G401 (cell line): ENCODE results near the gene IRF1. TPM values are rescaled to one million over a fixed set of nuclear protein-coding genes. Genes with fewer than 3 reads are reported as not detected.

Source experiments
- DNase-seq: peaks from one replicate; pipeline ENCODE4 v3.0.0-alpha.2; 2015; ENCODE audit warnings: low spot score
- in situ Hi-C: cut with HindIII; loops from 2 replicates; pipeline ENCODE4 v1.10.0; 2016; ENCODE audit warnings: low sequenced_read_pairs, mixed read lengths
- total RNA-seq: library from RNA; depleted of rRNA; stranded (reverse); fragments of >200 nt; shearing (Covaris generic); gene quantifications from 2 replicates; pipeline ENCODE4 v1.2.3, GENCODE V29; 2014

Gene IRF1
- total RNA-seq, 1 experiment from 2014 or later: 9.2 TPM

DNA sequence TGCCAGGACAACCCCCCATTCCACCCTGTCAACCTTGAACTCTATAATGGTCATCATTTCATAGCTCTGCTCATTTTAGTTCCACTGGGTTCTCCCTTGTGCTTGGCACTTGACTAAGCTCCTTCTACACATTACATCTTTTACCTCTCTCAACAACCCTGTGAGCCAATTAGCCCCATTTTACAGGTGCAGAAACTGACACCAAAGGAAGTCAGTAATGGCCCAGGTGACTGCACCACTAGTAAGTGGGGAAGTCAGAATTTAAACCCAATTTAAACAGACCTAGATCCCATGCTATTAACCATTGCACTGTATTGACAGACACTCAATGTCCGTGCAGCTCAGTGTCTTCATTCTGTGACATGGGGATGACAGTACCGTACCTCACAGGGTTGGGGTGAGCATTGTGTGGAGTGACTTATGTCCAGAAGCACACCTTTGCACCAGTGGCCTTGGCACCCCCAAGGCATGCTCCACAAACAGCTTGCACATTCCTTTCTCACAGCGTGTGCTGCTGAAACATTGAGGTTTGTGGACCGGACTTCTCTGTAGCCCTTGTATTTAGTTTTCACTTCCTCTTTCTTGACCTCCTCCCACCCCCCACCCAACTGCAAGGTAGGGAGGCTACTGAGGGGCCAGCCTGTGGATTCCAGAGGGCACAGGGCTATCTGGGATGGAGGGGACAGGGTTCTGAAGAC is 23.1 kb downstream of the IRF1 start:
- DNase-seq: no peak
- in situ Hi-C loops: no loop called here

DNA sequence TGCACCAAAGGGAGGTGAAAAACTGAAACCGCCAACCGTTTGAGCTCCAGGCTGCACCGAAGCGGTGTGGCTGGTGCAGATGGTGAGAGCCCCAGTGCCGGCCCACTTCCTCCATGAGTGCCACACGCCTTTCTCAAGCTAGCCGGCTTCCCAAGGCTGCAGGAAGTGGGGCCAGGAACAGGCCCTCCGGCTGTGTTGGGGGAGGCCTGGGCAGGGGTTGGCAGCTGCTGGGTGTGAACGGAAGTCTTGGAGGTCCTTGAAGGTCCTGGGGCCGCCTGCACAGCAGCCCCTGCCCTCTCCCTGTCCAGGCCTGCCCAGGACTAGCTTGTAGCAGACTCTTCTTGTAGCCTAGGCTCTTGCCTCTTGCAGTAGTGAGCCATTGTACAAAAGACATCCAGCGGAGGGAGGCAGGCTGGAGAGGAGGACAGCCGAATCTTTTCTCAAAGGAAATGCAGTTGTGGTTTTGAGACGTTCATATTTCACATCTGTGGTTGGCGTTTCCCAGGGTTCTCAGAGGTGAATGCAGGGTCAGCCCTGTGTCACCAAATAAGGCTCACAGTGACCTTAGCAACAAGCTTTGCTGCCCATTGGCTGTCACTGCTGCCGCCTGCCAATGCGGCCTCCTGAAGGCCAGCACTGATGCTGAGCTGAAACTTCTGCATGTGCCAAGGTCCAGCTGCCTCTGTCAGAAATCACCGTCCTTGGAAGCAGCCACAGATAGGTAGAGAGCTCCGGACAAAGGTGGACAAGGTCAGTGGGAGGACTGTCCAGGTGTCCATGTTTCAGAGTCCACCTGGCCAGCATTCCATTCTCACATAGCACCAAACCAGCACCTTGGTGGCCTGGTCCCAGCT is 23.9 kb downstream of the IRF1 start:
- in situ Hi-C loops: no loop called here

DNA sequence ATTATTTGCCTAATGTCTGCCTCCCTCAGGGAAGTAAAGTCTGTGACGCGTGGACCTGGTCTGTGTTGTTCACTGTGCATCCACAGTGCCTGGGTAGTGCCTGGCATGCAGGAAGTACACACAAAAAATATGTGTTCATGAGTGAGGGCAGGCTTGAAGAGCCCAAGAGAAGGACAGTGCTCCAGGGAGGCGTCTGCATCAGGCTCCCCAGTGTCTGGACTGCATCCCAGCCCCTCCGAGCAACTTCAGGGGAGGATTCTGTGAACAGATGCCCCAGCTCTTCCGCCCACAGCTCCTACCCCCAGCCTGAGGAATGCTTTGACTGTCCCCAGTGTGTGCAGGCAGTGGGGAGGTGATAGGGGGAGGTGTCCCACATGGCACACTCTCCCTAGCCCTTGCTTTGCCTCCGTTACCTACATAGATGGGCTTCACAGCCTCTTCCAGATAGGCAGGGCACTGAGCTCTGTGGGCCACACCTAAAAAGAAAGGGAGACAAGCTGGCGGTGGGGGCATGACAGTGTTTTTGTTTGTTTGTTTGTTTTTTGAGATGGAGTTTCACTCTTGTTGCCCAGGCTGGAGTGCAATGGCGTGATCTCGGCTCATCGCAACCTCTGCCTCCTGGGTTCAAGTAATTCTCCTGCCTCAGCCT is 25.4 kb downstream of the IRF1 start:
- in situ Hi-C loops: no loop called here
- DNase-seq: no peak

More for the DNA sequence above, 23.9 kb downstream of the IRF1 start:
- DNase-seq: no peak

DNA sequence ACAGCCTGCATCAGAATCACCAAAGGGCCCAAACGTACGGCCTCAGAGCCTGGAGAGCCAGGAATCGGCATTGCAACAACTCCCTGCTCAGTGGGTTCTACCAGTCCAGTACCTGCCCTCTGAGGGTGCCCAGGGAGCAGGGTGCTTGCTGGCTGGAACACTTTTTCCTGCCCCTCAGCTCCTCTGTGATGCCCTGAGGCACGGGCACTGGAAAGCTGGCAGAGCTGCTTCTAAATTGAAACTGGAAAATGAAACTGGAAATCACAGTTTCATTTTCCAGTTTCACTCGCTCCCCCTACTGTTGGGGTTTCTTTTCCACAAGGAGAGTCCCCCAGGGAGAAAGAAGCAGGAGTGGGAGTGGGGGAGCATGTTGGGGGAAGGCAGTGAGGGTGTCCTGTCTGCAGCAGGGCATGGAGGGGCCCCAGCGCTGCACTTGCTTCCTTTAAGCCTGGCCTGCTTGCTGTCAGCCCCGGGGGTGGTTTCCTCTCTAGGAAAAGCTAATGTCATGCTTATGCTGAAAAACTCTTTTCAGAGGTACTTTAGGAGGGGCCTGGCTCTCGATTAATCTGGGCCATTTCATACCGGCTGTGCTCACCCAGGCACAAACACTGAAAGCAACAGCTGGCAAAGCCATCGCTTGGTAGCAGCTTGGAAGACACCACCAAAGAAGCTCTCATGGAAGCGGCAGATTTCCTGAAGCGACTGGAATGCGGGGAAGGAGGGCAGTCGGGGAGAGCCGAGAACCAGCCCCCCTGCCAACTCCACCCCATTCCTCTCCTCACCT is 26.2 kb downstream of the IRF1 start:
- no peak for DNase-seq
- in situ Hi-C loops: no loop called here

DNA sequence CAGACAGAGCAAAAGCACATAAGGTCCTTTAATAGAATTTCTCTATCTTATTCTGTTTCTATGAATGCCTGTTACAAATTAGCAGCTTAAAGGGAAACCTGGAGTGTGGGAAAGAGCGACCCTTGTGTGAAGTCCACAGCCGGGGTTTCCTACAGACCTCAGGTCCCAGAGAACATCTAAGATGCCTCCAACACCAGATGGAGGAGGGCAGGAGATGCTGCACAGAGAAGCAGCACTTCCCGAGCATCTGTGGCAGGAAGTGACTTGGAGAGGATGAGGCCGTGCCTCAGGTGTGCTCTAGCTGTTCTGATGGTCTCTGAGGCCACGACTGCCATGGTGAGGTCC is 26.8 kb downstream of the IRF1 start:
- in situ Hi-C loops: no loop called here
- no peak for DNase-seq

DNA sequence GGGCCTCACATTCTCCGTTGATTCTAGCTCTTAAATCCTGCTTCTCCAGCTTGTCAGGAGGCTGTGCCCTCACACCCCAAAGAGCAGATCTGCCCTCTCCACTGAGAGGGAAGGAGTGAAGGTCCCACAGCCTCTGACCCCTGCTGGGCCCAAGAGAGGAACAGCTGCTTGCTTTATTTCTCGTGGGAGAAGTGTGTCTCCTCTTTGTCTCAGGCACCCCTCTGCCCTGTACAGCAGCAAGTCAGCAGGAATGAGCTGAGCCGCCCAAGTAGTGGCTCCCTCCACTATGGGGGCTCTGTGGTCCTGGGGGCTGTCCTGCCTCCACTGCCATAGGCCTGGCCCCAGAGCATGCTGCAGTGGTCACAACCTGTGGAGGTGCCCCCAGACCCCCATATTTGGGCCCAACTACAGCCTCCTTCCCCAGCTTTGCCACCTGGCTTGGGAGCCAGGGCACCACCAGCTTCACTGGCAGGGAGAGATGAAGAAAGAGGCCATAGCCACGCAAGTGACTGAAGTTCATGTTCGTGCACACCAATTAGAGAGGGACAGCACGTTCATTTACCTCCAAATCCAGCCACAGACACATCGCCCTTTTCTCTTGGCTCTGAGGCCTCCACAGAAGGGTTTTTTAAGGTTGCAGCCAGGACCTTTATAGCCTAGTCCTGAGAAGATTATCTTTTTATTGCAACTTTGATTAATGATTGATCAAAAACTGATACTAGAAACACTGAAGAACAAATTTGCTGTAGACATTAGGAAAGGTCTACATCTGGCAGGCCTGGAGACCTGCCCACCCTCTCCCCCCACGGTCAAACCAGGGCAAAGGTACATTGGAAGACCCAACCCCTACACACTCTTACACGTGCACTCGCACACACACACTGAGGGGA is 27.5 kb downstream of the IRF1 start:
- no peak for DNase-seq
- in situ Hi-C loops: no loop called here

DNA sequence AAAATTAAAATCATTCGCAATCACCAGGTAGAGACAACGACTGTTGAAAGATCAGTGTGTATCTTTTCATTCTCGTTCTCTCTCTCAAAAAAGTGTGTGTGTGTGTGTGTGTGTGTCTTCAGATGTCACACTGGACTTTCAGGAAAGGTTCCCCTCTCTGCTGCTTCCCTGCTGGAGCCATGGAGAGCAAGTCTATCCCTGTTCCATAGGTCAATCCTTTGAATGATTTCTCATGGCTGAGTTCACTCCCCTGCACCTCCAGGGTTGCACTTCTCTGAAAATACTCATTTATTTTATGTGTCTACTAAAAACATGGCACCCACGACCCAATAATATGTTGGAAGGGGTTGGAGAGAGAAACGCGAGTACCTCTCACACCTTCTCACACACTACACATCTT is 28.2 kb downstream of the IRF1 start:
- in situ Hi-C loops: no loop called here

DNA sequence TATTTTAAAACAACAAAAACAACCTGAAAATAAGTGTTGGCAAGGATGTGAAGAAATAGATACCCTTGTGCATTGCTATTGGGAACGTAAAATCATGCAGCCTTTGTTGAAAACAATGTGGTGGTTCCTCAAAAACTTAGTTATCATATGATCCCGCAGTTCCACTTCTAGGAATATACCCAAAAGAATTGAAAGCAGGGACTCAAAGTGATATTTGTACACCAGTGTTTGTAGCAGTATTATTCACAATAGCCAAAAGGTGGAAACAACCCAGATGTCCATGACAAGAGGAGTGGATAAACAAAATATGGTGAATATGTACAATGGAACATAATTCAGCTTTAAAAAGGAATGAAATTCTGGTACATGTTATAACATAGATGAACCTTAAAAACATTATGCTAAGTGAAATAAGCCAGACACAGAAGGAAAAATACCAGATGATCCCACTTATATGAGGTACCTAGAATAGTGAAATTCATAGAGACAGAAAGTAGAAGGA is 29.0 kb downstream of the IRF1 start:
- in situ Hi-C loops: no loop called here
- no peak for DNase-seq

More for the DNA sequence above, 28.2 kb downstream of the IRF1 start:
- DNase-seq: no peak

DNA sequence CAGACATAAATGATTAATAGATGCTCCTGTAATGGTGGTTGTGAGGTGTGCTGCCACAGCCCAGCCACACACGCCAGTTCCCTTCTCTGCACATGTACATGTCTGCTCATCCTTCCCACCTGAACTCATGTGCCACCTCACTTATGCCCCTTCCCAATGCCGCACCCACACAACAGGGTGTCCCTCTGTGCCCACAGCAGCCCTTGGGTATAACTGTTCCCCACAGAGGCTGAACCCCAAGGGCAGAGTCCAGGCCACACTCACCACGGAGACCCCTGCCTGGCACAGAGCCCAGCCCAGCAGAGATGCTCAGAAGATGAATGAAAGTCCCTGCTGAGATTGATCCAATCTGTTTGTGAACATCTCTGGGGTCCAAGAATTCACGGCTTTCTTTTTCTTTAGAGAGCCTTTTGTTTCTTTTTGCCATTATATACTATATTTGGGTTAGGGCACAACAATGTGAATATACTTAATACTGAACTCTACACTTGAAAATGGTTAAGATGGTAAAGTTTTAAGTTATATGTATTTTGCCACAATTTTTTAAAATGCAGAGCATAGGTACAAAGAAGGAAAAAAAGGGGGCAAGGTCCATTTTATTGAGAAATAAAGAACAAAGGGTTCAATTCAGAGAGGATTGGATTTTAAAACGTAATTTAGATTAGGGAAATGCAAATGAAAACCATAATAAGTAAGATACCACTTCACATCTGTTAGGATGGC is 29.6 kb downstream of the IRF1 start:
- in situ Hi-C loops: no loop called here
- DNase-seq: no peak

DNA sequence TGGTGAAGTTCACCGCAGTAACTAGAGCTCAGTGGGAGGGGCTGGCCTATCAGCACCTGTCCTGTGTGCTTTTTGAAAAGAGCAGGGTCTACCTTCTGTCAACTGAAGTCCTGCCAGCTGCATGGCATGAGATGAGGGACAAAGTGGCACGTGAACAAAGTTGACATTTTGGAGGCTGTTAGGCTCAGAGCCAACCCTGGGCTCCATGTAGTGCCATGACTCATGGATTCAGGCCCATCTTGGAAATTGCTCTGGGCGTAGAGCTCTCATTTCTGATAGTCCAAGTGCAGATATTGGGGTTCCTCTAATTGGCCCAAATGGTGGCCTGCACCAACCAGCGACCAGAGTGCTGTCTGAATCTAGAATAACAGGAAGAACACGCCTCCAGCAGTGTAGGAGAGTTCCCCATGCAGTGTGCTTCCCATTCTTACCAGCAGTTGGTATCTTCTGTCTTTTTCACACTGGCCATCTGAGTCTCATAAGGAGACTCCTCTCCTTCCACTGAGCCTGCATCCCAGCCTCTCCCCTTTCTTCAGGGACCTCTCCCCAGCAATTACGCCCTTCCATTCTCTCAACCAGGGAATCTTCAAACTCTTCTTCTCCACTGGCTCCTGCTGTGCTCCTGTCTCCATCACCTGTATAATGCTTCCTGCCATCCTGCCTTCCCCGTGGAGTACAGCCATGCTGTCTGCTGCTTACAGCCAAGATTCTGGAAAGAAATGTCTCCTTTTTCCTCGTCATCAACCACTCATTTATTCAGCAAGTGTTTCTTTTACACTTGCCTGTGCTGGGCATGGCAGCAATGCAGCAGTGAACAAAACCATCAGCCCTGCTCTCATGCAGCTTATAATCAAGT is 30.4 kb downstream of the IRF1 start:
- DNase-seq: no peak
- in situ Hi-C loops: no loop called here

DNA sequence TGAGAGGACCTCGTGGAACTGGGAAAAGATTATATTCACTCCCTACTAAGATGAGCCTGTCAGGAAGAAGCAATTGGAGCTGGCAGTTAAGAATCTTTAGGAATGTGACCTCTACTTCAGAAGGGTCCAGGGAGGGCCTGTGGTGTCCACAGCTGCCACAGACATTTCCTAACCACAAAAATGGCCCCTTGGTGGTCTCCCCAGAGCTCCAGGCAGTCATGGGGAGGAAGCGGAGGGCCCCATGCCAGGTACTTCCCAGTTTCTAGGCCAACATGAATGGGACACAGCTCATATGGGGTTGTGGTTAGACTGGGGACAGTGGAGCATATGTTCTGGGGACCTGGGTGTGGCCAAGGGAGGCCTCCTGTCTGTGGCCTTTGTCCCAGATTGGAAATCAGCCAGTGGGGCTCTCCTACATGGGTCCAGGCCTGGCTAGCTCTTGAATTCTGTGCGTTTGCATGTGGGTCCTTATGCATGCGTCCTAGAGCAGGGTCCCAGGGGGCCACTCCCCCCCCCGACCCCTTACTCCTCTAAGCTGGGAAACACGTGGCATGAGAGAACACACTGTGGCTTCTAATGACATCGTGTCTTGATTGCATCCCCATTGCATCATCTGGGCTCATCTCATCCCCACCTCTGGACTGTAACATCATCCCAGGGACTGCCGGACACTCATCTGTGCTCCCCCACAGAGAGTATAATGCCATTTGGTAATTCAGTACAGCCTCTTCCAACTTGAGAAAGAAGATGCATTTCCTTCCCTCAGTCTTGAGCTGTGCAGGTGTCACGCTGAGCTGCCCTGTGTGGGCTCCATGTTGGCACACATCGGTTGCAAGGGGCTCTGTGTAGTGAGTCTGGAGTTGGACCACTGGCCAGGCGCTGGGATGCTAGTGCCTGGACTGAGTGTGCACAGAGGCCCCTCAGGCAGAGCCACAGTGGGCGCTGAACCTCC is 31.3 kb downstream of the IRF1 start:
- in situ Hi-C loops: no loop called here
- no peak for DNase-seq

DNA sequence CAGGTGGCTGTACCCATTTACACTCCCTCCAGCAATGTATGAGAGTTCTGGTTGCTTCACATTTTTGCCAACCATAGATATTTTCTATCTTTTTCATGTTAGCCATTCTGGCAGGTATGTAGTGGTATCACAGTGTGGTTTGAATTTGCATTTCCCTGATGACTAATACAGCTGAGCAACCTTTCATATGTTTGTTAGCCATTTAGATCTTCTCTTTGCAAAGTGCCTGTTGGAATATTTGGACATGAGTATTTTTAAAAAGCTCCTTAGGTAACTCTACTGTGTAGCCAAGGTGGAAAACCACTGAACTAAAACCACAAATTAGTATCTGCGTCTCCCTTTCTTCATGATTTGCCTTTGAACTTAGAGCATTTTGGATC is 31.9 kb downstream of the IRF1 start:
- DNase-seq: no peak
- in situ Hi-C loops: no loop called here

DNA sequence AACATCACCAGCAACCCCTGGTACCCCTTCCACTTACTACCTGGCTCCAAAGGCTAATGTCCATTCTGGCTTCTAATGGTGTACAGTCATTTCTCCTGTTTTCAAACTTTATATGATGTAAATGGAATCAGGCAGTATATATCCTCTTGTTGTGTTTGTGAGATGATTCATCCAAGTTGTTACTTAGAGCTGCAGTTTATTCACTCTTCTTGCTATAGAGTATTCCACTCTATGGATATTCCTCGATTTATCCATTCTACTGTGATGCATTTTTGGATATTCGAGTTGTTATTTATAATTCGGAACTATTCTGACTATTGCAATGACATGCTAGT is 32.4 kb downstream of the IRF1 start:
- in situ Hi-C loops: no loop called here
- DNase-seq: no peak

DNA sequence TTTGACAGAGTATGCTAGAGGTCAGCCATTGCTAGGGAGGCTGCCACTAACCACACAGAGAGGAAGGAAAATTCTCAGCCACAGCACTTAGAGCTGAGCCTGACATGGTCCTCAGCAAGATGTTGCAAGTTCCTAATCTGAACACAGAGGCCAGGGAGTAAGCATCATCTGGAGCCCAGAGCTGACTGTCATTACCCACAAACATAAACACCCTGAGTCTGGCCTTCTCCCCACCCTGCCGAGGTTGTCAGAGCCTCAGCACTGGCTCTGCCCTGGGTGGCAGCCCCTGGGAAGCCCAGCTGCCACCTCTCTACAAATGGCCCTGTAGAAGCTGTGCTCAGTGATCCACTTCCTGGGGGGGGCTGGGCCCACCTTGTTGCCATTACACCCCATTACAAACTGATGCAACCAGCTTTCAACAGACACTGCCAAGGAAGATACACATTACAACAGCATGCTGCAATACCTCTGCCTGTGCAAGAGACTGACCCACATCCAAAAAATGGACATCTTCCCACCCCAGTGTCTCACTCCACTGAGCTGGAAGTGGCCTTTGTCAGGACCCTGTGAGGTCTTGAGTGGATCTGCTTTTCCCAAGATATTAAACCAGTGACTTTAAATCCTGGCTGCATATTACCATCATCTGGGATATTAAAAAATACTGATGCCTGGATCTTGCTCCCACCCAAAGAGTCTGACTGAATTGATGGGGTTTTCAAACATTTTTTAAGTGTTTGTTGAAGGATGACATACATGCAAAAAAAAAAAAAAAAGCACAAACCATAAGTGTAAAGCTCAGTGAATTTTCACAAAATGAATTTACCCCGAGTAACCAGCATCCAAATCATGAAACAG is 33.0 kb downstream of the IRF1 start:
- DNase-seq: no peak
- in situ Hi-C loops: no loop called here

DNA sequence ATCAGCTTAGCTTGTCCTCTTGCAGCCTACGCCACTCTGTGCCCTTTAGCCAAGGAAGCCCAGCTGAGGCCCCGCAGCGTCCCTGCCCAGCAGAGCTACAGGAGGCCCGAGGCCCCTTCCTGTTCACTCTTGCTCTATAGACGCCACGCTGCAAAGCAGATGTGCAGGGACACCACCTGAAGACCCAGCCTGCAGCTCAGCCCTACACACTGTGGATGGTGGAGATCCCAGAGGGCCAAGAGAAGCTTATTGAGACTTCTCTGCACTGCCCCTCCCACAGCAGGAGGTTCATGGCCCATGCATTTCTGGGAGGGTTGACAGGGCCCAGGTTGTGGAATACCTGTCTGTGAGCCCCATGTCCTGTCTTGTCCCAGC is 33.6 kb downstream of the IRF1 start:
- in situ Hi-C loops: no loop called here

More for the DNA sequence above, 33.6 kb downstream of the IRF1 start:
- DNase-seq: no peak
